Stimulated activated CD8-positive, alpha-beta memory T cell treated with anti-CD3 and anti-CD28 coated beads, Interleukin-7, amount 100 ng/mL, for 1 hour (primary cell): ENCODE data around the gene MPC1L.
"Not testable (repeated sequence)": the region's sequence is repeated elsewhere in the genome, so short reads cannot be mapped to it uniquely, and the experiment has no call there.

Experiments
- DNase-seq, 2 donors: peaks; one replicate each; pipeline ENCODE4 v3.0.0-alpha.2; 2020; ENCODE audit warnings: low read depth in 2 of 2

Gene MPC1L

DNA sequence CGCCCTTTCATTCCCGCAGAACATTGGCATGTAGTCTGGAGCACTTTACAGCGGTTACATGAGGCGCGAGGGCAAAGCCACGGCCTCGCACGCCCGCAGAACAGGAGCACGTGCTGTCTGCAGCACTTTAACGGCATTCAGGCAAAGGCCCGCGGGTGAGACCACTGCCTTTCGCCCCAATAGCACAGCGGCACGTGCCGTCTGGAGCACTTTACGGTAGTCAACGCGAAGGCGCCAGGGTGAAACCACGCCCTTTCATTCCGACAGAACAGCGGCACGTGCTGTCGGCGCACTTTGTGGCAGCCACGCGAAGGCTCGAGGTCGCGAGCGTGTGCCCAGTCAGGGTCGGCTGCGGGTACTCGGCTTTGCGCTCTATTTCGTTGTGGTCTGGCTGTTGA lies at the start of gene MPC1L:
MPC1L (plus strand) TSS at position 290 of the 398 bp plus-strand sequence. CDS start 138 bp downstream, outside the sequence.
- DNase-seq, result no peak

DNA sequence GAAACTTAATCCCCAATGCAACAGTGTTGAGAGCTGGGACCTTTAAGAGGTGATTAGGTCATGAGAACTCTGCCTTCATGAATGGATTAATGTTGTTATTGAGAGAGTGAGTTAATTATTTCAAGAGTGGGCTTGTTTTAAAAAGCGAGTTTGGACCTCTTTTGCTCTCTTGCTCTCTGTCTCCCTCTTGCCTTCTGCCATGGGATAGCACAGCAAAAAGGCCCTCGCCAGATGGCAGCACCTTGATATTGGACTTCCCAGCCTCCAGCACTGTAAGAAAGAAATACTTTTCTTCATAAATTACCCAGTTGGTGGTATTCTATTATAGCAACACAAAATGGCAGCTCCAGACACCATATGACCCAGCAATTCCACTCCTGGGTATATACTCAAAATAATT lies 49.5 kb upstream of the MPC1L start:
- no peak for DNase-seq

DNA sequence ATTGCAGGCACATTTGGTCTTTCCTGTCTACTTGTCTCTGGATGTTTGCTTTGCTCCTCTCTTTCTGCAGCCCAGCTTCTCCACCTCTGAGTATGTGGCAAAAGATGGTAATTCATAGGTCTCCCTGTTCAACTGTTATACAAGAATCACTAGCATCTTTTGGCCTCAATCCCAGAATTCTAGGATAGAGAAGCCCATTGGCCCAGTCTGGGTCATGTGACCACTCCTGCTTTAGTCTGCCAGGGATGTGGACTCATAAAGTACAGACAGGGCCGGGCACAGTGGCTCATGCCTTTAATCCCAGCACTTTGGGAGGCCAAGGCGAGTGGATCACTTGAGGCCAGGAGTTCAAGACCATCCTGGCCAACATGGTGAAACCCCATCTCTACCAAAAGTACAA lies 47.8 kb upstream of the MPC1L start:
- DNase-seq, result not testable (repeated sequence)

DNA sequence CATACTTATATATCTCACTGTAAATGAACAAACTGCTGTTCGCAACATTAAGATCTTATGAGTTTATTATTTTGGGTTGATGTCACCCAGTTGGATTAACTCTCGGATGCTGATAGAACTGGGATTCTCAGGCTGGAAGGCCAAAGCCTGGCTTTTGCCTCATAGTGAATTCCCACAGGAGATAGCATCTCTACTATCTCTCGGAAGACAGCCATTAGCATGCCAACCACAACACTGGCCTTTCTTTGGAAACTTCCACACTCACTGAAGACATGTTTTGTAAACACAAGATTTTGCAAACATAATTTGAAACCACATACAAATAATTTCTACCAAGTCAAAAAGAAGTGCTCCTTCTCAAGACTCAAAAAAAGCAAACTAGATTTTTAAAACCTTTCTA lies 46.9 kb upstream of the MPC1L start:
- DNase-seq, result no peak

DNA sequence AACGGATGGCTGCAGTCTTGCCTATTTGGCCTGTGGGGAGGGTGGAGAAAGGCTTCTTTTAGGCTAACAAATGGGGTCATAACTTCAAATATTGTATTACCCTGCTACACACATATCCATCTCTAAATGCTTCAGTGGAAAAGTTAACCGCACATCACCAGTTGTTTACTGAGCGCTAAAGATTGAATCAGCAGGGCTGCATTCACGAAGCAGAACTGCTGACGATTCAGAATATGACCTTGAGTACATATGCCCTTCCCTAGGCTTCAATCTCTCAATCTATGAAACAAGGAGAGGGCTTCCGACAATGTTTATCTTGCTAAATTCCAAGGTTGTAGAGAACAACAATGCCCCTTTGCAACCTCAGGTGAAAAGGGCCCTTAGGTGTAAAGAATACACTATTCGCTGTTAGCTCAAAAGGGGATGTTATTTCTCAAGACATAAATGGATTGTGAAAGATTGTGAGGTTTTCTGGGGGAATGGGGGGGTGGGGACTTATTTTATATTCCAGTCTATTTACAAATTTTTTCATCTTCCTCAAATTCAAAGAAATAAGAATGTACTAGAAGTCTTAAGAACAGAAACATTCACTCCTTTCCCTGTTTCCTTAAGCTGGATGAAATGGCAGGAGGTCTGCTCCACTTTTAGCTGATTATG lies 45.1 kb upstream of the MPC1L start:
- DNase-seq, result no peak

DNA sequence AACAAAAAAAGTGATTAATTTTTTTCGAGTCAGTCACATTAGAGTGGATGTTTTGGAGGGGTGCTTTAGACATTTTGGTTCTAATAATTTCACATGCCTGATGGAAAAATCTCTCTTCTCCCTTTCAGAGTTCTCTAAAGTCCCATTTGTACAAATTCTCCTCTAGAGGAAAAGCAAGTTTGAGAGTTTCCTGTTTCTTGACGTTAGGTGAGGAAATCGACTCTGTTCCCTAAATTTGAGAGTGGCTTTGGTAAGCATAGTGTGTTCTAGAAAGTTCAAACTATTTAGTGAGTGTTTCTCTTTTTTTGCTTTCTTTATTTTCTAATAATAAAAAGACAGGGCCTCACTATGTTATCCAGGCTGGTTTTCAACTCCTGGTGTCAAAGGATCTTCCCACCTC lies 44.1 kb upstream of the MPC1L start:
- DNase-seq, result no peak

DNA sequence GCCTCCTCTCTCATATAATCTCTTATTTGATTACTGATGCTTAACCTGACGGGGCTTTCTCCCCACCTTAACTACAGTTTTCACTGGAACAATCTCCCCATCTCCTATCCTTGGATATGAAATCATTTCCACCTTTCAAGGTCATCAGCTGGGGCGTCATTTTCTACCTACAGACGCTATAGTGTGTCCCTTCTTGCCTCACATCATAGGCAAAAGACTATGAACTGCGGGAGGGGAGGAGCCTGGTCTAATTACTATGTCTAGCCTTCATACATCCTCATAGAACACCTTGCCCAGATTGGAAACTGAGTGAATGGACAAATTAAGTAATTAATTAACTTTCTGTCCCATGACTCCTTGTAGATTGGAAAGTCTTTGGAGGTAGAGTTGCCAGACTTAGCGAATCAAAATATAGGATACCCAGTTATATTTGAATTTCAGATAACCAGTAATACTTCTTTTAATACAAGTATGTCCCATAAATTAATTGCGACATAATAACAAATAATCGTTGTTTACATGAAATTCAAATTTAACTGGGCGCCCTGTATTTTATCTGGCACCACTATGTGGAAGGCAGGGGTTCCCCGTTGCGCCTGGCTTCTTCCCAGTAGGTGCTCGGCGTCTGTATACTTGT lies 43.2 kb upstream of the MPC1L start:
- DNase-seq, result no peak

DNA sequence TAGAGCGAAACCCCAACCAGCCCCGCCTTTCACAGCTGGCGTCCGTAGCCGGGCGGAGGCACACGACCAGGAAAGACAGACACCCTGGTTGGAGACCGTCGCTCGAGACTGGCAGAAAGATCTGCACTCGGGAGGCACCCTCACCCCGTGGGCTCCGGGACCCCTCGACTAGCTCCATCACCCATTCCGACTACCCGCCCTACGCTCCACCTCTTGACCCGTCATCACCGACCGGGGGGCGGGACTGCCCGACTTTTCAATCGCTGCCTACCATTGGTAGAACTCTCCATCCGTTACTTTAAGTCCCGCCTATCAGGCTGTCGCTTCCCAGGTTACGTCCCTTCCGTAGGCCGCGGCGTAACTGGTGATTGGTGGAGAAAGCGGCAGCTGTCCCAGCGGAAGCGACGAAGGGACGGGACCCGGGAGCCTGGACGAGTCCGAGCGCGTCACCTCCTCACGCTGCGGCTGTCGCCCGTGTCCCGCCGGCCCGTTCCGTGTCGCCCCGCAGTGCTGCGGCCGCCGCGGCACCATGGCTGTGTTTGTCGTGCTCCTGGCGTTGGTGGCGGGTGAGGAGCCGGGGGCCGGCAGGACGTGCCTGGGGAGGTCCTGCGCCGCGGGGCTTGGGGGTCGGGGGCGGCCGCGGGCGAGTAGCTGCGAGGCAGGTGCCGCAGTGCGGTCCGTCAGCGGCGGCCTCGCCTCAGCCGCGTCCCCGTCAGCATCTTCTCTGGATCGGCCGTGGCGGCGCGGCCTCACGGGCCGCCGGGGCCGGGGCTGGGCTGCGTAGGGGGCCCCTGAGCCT lies 42.5 kb upstream of the MPC1L start, which contains the start of gene ATP6AP2:
ATP6AP2 (plus strand) TSS at position 434 of the 799 bp plus-strand sequence; CDS start at position 530, 96 bp downstream.
- peak; percentile 68 to 69 for DNase-seq

DNA sequence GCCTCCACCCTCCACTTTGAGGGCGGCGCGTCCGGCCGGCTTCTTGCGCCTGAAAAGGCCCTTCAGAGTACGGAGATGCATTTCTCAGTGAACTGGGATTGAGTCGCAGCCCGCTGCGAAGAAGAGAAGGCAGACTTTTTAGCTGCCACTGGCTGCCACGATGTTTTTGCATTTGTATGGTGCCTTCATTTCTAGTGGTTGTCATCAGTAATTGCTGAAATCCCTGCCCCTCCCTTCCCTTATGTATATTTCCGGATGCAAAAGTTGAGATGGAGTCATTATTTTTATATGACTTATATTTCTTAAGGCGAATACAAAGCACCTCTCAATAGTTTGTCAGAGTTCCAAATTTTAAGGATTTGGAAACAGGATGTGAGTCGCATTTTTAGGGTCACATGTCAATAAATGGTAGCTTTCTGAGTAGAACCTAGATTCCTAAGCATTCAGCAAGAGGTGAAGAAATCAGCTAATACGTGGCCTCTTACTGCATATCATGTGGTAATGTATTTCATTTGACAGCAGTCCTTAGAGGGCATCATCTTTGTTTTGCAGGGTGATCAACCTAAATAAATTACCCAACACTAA lies 41.8 kb upstream of the MPC1L start:
- no peak for DNase-seq

DNA sequence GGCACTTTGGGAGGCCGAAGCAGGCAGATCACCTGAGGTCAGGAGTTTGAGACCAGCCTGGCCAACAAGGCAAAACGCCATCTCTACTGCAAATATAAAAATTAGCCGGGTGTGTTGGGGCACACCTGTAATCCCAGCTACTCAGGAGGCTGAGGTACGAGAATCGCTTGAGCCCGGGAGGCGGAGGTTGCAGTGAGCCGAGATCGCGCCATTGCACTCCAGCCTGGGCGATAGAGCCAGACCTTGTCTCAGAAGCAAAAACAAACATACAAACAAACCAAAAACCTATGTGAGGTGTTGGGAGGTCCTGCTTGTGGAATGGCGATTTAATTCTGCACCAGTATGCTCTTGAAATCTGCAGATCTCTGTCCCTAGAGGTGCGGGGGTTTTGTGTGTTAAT lies 41.0 kb upstream of the MPC1L start:
- DNase-seq, result not testable (repeated sequence)

DNA sequence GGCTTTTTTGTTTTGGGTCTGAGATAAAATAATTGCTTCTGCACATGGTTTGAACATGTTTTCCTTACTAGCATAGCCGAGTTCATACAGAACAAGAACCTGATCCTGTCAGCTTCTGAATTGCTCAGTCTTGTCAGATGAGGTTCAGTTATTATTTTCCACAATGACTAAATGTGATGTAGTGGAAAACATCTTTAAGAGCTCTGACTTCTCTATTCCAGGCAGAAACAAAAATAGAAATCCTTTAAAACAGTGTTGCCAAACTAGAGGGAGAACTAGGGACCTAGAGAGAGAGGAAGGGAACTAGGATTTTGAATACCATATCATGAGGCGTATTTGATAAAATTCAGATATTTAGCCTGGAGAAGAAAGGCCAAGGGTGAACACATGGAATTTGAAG lies 40.4 kb upstream of the MPC1L start:
- DNase-seq, result no peak

DNA sequence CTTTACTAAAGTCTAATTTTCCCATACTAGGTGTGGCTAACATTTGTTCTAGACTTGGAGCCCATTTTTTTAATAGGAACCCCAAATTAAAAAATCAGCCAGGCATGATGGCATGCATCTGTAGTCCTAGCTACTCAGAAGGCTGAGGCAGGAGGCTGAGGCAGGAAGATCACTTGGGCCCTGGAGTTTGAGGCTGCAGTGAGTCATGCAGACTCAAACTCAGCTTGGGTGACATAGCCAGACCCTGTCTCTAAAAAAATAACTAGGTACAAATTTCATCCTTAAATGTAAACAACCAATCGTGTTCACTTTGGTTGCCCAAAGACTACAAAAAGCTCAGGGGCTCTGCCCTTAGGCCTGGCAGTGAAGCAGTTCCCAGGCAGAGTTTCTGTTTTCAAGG lies 35.6 kb upstream of the MPC1L start:
- DNase-seq, result not testable (repeated sequence)

DNA sequence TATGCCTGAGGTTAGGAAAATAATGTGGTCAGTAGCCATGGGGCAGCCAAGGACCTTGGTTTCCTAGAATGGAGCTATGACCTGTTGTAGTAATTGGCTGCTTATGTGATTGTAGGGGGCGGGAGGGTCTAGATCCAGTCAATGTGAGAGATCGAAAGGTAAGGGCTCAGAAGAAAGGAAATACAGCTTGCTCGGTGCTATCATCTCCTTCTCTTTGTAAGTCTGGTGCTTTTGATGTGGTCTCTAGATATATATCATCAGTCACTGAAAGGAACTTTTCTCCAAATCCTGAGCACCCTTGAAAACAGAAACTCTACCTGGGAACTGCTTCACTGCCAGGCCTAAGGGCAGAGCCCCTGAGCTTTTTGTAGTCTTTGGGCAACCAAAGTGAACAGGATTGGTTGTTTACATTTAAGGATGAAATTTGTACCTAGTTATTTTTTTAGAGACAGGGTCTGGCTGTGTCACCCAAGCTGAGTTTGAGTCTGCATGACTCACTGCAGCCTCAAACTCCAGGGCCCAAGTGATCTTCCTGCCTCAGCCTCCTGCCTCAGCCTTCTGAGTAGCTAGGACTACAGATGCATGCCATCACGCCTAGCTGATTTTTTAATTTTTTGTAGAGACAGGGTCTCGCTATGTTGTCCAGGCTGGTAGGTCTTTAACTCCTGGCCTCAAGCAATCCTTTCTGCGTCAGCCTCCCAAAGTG lies 33.5 kb upstream of the MPC1L start:
- DNase-seq, result not testable (repeated sequence)

DNA sequence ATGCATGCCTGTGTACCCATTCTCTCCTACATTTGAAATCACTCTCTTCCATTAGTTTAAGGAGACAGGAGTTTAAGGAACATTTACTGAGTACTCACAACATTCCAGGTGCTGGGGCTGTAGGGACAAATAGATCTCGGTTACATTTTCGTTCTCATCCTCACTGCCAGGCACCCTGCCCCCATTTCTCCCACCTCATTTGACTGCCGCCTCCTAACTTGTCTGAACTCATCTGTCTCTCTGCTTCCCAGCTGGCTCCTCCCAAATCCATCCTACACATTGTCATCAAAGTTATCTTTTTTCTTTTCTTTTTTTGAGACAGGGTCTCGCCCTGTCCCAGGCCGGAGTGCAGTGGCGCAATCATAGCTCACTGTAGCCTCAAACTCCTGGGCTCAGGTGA lies 19.8 kb upstream of the MPC1L start:
- DNase-seq, result no peak

DNA sequence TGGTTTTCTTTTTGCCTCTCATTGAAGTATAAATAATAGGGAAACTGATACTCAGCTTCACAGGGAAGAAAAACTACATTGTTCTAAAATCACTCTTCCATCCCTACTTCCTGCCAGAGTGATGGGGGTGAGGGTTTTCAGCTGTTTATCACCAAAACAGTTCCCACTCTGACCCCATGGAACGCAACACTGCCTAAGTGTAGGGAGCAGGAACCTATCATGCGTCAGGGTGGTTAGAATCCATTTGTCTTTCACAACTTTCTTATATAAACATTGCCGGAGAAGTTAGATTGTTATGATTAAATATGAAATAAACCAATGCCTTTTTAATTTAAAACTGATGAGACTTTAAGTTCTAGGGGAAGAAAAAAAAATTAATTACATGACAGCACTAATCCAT lies 15.8 kb upstream of the MPC1L start:
- no peak for DNase-seq

DNA sequence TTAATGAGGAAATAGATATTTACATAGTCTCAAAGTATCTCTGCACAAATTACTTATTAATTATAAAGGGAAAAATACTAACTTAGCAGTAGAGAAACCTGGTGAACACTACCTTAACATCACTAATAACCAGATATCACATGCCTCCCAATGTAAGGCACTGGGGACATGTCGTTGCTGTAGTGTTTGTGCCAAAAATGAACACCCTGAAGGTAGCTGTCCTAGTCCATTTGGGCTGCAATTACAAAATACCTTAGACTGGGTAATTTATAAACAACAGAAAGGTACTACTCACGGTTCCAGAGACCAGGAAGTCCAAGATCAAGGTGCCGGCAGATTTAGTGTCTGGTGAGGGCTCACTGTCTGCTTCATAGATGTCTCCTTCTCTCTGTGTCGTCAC lies 10.7 kb upstream of the MPC1L start:
- no peak for DNase-seq

DNA sequence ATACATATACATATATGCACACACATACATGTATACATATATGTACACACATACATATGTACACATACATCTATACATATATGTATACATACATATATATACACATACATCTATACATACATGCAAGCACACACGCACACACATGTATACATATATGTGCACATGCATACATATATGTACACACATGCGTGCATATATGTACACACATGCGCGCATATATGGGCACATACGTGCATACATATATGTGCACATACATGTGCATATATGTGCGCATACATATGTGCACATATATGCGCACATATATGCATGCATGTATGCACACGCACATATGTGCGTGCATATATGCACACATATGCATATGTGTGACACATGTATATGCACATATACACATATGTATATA lies 7.3 kb upstream of the MPC1L start:
- DNase-seq, result no peak

DNA sequence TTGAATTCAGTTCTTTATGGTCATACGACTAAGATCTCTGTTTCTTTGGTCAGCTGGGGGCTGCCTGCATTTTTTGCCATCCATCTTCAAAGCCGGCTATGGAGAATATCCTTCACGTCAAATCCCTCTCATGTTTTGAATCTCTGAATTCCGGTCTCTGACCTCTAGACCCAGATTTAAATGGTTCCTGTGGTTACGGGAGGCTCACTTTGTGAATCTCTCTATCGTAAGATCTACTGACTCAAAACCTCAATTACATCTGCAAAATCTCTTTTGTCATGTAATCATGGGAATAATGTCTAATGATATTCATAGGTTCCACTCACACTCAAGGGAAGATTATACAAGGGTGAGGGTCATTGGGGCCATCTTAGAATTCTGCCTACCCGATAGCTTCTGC lies 5.7 kb upstream of the MPC1L start:
- no peak for DNase-seq

DNA sequence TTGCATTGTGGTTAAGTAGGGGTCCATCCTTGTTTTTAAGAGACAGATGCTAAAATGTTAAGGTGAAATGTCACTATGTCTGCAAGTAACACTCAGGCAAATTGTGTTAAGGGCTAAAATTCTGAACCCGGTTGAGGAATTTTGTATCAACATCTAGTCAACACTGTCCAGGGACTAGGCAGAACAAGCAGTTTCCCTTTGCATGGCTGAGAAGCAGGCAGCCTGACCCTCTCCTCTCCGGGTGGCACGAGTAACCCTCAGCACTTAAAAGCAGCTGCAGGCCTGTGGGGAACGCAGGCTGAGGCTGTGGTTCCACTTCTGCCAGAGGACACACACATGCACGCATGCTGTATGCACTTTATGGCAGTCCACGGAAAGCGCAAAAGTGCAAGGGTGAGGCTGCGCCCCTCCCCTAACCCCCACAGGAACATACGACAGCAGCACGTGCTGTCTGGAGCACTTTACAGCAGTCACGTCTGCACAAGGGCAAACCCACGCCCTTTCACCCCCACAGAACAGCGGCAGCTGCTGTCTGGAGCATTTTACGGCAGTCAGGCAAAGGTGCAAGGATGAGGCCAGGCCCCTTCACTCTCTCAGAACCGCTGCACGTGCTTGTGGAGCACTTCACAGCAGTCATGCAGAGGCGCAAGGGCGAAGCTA lies 619 bp upstream of the MPC1L start:
- no peak for DNase-seq

DNA sequence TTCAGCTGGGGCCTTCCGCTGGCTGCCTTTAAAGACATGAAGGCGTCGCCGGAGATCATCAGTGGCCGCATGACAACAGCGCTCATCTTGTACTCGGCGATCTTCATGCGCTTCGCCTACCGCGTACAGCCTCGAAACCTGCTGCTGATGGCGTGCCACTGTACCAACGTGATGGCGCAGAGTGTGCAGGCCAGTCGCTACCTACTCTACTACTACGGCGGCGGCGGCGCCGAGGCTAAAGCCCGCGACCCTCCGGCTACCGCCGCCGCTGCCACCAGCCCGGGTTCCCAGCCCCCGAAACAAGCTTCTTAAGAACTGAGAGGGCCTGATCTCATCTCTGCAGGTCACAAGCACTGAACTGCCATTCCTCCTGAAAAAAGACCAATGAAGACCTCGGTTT lies 437 bp downstream of the MPC1L start:
- DNase-seq, result no peak

DNA sequence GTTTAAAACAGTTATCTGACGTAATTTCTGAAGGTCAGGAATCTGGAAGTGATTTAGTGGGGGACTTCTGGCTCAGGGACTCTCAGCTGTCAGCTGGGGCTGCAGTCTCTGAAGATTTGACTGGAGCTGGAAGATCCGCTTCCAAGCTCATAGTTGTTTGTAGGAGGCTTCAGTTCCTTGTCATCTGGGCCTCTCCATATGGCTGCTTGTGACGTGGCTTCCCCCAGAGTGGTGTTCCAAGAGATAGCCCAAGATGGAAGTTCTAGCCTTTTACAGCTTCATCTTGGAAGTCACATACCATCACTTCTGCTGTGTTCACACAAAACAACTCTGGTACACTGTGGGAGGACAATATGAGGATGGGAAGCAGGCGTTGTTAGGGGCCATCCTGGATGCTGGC lies 2.1 kb downstream of the MPC1L start:
- no peak for DNase-seq
